Keratinocyte (primary cell): ENCODE results near the gene LEMD1. TPM values are rescaled to one million over a fixed set of nuclear protein-coding genes. Genes with fewer than 3 reads are reported as not detected.

Experiments used
- DNase-seq: peaks from one replicate; pipeline ENCODE4 v3.0.0-alpha.2; 2011; ENCODE audit warnings: low read depth, missing footprints, low spot score
- FAIRE-seq: peaks from 2 replicates; lab custom pipeline; 2011; peaks lifted over from hg19 to GRCh38; lab: Jason Lieb, UNC
- H2AFZ ChIP-seq: 2 replicates; pipeline ENCODE4 v1.6.0; 2012; ENCODE audit warnings: low read length, control low read depth, inconsistent platforms; ENCODE audit not compliant: control insufficient read depth
- H3K27ac ChIP-seq: 2 replicates; pipeline ENCODE4 v1.5.1; 2011; ENCODE audit warnings: low read length; ENCODE audit not compliant: control insufficient read depth, insufficient read depth
- H3K27me3 ChIP-seq: 3 replicates; pipeline ENCODE4 v1.6.0; 2011; ENCODE audit warnings: low read length; ENCODE audit not compliant: control insufficient read depth, insufficient read depth; ENCODE audit errors: extremely low read depth
- H3K36me3 ChIP-seq, 2 experiments: 2 replicates in 1 of 2; 3 replicates in 1 of 2; pipeline ENCODE4 v1.5.1; 2011; ENCODE audit warnings: low read length in 2 of 2, mild to moderate bottlenecking in 1 of 2; ENCODE audit not compliant: control insufficient read depth in 2 of 2, insufficient read depth in 2 of 2; ENCODE audit errors: extremely low read depth in 1 of 2
- H3K4me1 ChIP-seq: 3 replicates; pipeline ENCODE4 v1.5.1; 2011; ENCODE audit warnings: low read length; ENCODE audit not compliant: control insufficient read depth, insufficient read depth; ENCODE audit errors: extremely low read depth
- H3K4me2 ChIP-seq: 3 replicates; pipeline ENCODE4 v1.6.0; 2011; ENCODE audit warnings: low read depth, low read length; ENCODE audit not compliant: control insufficient read depth, insufficient read depth; ENCODE audit errors: extremely low read depth
- H3K4me3 ChIP-seq, 3 experiments: fragments of 200-600 bp in 1 of 3; sonication (generic) in 1 of 3; 2 replicates in 2 of 3; 3 replicates in 1 of 3; pipeline ENCODE4 v1.5.1; 2011 to 2016; ENCODE audit warnings: low read length in 3 of 3, mild to moderate bottlenecking in 3 of 3, control low read depth in 2 of 3, inconsistent platforms in 1 of 3, low read depth in 1 of 3, mixed read lengths in 1 of 3, mixed run types in 1 of 3, moderate library complexity in 1 of 3; ENCODE audit not compliant: control insufficient read depth in 2 of 3, insufficient read depth in 2 of 3; ENCODE audit errors: extremely low read depth in 1 of 3
- H3K79me2 ChIP-seq: 2 replicates; pipeline ENCODE4 v1.6.0; 2012; ENCODE audit warnings: low read length; ENCODE audit not compliant: control insufficient read depth, insufficient read depth
- H3K9ac ChIP-seq: 3 replicates; pipeline ENCODE4 v1.6.0; 2011; ENCODE audit warnings: low read length; ENCODE audit not compliant: control insufficient read depth, insufficient read depth; ENCODE audit errors: extremely low read depth
- H3K9me1 ChIP-seq: 3 replicates; pipeline ENCODE4 v1.6.0; 2011; ENCODE audit warnings: low read length; ENCODE audit not compliant: control insufficient read depth, insufficient read depth; ENCODE audit errors: extremely low read depth
- H3K9me3 ChIP-seq: 2 replicates; pipeline ENCODE4 v1.5.1; 2012; ENCODE audit warnings: low read depth, low read length; ENCODE audit not compliant: control insufficient read depth
- H4K20me1 ChIP-seq: 3 replicates; pipeline ENCODE4 v1.6.0; 2011; ENCODE audit warnings: low read length; ENCODE audit not compliant: control insufficient read depth, insufficient read depth; ENCODE audit errors: extremely low read depth
- CTCF ChIP-seq, 3 experiments: IDR thresholded peaks in 1 of 3; conservative IDR thresholded peaks in 1 of 3; optimal IDR thresholded peaks in 1 of 3; 2 replicates in 2 of 3; 3 replicates in 1 of 3; pipeline versions ENCODE3 to v1.5.1; 2011; ENCODE audit warnings: low read length in 3 of 3, mild to moderate bottlenecking in 3 of 3, moderate library complexity in 2 of 3, control low read depth in 1 of 3, inconsistent platforms in 1 of 3; ENCODE audit not compliant: insufficient read depth in 2 of 3; ENCODE audit errors: extremely low read depth in 1 of 3
- EZH2 ChIP-seq: IDR thresholded peaks from one replicate; pipeline ENCODE4 v1.6.1; 2012; ENCODE audit warnings: inconsistent platforms, mild to moderate bottlenecking, low read length, moderate library complexity
- dilution Hi-C: fragments of 300-500 bp; cut with MboI; formaldehyde crosslinking; loops from one replicate; pipeline ENCODE4 v1.7.0; 2020; ENCODE audit warnings: low sequenced_read_pairs; ENCODE audit not compliant: extremely low pct_ligation_motif_present
- polyA plus RNA-seq, 5 experiments: library from polyadenylated mRNA; depleted of rRNA in 3 of 5; stranded (reverse) in 3 of 5; stranded (forward) in 1 of 5; unstranded in 1 of 5; fragments of >200 nt; gene quantifications; 1 replicate in 1 of 5; 2 replicates in 3 of 5; 3 replicates in 1 of 5; pipeline versions ENCODE4 v1.2.1 to v1.2.3, GENCODE V29; 2011 to 2012; ENCODE audit warnings: missing spikeins in 2 of 5, low read depth in 1 of 5, low replicate concordance in 1 of 5

LEMD1 gene
- polyA plus RNA-seq, 1 donor (not counting 4 experiments of a cell fraction or from before 2014, with no cell fraction given) = 1.9 TPM

GRCh38 chr1:205454903-205455335, 33.1 kb upstream of the LEMD1 start:
- Histone ChIP-seq H2AFZ (no peak overlapping the region), H3K27me3 (peaks cover 43% of the 10 kb centered on the region), H3K4me2 (no peak overlapping the region), H3K36me3 (no peaks in the 10 kb centered on the region), H4K20me1 (no peaks in the 10 kb centered on the region), H3K9ac (no peak overlapping the region), H3K9me1 (no peaks in the 10 kb centered on the region), H3K4me3 (no peak overlapping the region), H3K79me2 (no peaks in the 10 kb centered on the region), H3K4me1 (peaks cover 36% of the 10 kb centered on the region), H3K9me3 (no peaks in the 10 kb centered on the region), H3K27ac (no peak overlapping the region)
- dilution Hi-C loops = no loop called here
- TF ChIP-seq CTCF (optimal IDR thresholded peaks at IDR 0.05 in 1 of 3, IDR thresholded peaks at IDR 0.05 in 1 of 3, conservative IDR thresholded peaks at IDR 0.05 in 1 of 3; ENCODE audit: extremely low read depth in 1 of 3, insufficient read depth in 2 of 3, low read length in 3 of 3) (peak in 1 of 3 experiments; percentile 1), EZH2 (no peak)
- no peak for FAIRE-seq
- DNase-seq = no peak

- H3K27me3 ChIP-seq = peaks cover 38% of the 10 kb centered on the region
- no peak for DNase-seq
- H3K4me1 ChIP-seq = peaks cover 42% of the 10 kb centered on the region
- H3K9ac ChIP-seq = no peak overlapping the region
- no peaks in the 10 kb centered on the region for H4K20me1 ChIP-seq
- H3K4me3 ChIP-seq = no peak overlapping the region
- no peak overlapping the region for H2AFZ ChIP-seq
- no peaks in the 10 kb centered on the region for H3K9me1 ChIP-seq
- H3K79me2 ChIP-seq = peaks cover 13% of the 10 kb centered on the region
- H3K36me3 ChIP-seq = no peaks in the 10 kb centered on the region
- FAIRE-seq = no peak
- no peak for TF ChIP-seq CTCF (optimal IDR thresholded peaks at IDR 0.05 in 1 of 3, IDR thresholded peaks at IDR 0.05 in 1 of 3, conservative IDR thresholded peaks at IDR 0.05 in 1 of 3; ENCODE audit: extremely low read depth in 1 of 3, insufficient read depth in 2 of 3, low read length in 3 of 3)
- no peak for TF ChIP-seq EZH2
- dilution Hi-C loops = no loop called here
- H3K4me2 ChIP-seq = no peak overlapping the region
- H3K27ac ChIP-seq = no peak overlapping the region
- no peaks in the 10 kb centered on the region for H3K9me3 ChIP-seq
Measured at GRCh38 chr1:205453466-205453865, 31.6 kb upstream of the LEMD1 start.
